Neural cell (in vitro differentiated cells): ENCODE measurements around the gene FAM185A. TPM values are rescaled to one million over a fixed set of nuclear protein-coding genes. Genes with fewer than 3 reads are reported as not detected.

Experiments
- H2AFZ ChIP-seq: fragments of 200-600, 300-800 bp; sonication (generic), shearing (Covaris generic); 2 replicates; pipeline ENCODE4 v1.6.0; 2014; ENCODE audit warnings: low read depth, mild to moderate bottlenecking, antibody characterized with exemption, low read length, moderate library complexity
- H3F3A ChIP-seq: fragments of 200-600 bp; shearing (Covaris generic); 2 replicates; pipeline ENCODE4 v1.6.1; 2016; ENCODE audit warnings: mild to moderate bottlenecking, moderate library complexity, mixed read lengths, antibody characterized with exemption, low read length; ENCODE audit not compliant: insufficient read depth, poor library complexity, severe bottlenecking
- H3K27ac ChIP-seq: fragments of 200-600, 300-800 bp; sonication (generic), shearing (Covaris generic); 2 replicates; pipeline ENCODE4 v1.5.1; 2014; ENCODE audit warnings: mild to moderate bottlenecking, low read length, moderate library complexity
- H3K27me3 ChIP-seq: fragments of 300-800, 200-600 bp; sonication (generic), shearing (Covaris generic); 2 replicates; pipeline ENCODE4 v1.6.0; 2014; ENCODE audit warnings: mild to moderate bottlenecking, low read depth, low read length, moderate library complexity; ENCODE audit not compliant: insufficient read depth
- H3K36me3 ChIP-seq: fragments of 300-800, 200-600 bp; sonication (generic), shearing (Covaris generic); 2 replicates; pipeline ENCODE4 v1.5.1; 2014; ENCODE audit warnings: mild to moderate bottlenecking, antibody characterized with exemption, low read length, moderate library complexity; ENCODE audit not compliant: insufficient read depth
- H3K4me2 ChIP-seq: fragments of 300-800, 200-600 bp; sonication (generic), shearing (Covaris generic); 2 replicates; pipeline ENCODE4 v1.6.0; 2014; ENCODE audit warnings: mild to moderate bottlenecking, low read length
- H3K4me3 ChIP-seq: fragments of 300-800, 200-600 bp; sonication (generic), shearing (Covaris generic); 2 replicates; pipeline ENCODE4 v1.5.1; 2014; ENCODE audit warnings: mild to moderate bottlenecking, low read length, moderate library complexity
- H3K79me2 ChIP-seq: fragments of 200-600 bp; shearing (Covaris generic); replicated peaks from 2 replicates; pipeline ENCODE4 v1.6.0; 2014; ENCODE audit warnings: mild to moderate bottlenecking, low read length, moderate library complexity; ENCODE audit not compliant: insufficient read depth
- H3K9ac ChIP-seq: fragments of 300-800, 200-600 bp; sonication (generic), shearing (Covaris generic); 2 replicates; pipeline ENCODE4 v1.6.1; 2016; ENCODE audit warnings: mild to moderate bottlenecking, low read length, mixed read lengths
- H3K9me2 ChIP-seq: fragments of 200-600 bp; shearing (Covaris generic); 2 replicates; pipeline ENCODE4 v1.6.1; 2016; ENCODE audit warnings: mild to moderate bottlenecking, low read length, mixed read lengths; ENCODE audit not compliant: insufficient read depth
- H3K9me3 ChIP-seq: fragments of 200-600, 300-800 bp; sonication (generic), shearing (Covaris generic); 2 replicates; pipeline ENCODE4 v1.6.1; 2016; ENCODE audit warnings: mild to moderate bottlenecking, mixed run types, low read length, moderate library complexity, mixed read lengths
- H4K20me1 ChIP-seq: fragments of 200-600 bp; shearing (Covaris generic); 2 replicates; pipeline ENCODE4 v1.6.1; 2016; ENCODE audit warnings: mild to moderate bottlenecking, mixed run types; ENCODE audit not compliant: insufficient read depth
- EP300 ChIP-seq: fragments of 450-650 bp; conservative IDR thresholded peaks from 2 replicates; pipeline ENCODE4 v1.6.1; 2014; ENCODE audit warnings: antibody characterized with exemption, mild to moderate bottlenecking, moderate library complexity; ENCODE audit not compliant: poor library complexity, severe bottlenecking
- EZH2 ChIP-seq: fragments of 200-600, 300-800 bp; shearing (Covaris generic), sonication (generic); IDR thresholded peaks from 2 replicates; pipeline ENCODE4 v1.6.1; 2014; ENCODE audit warnings: antibody characterized with exemption, low read length, borderline replicate concordance, mild to moderate bottlenecking; ENCODE audit not compliant: insufficient read depth, poor library complexity, severe bottlenecking
- MXI1 ChIP-seq: fragments of 450-650 bp; conservative IDR thresholded peaks from 2 replicates; pipeline ENCODE4 v1.6.1; 2014; ENCODE audit warnings: antibody characterized with exemption, mild to moderate bottlenecking; ENCODE audit not compliant: poor library complexity, severe bottlenecking
- POLR2AphosphoS5 ChIP-seq: IDR thresholded peaks from 2 replicates; pipeline ENCODE4 v1.6.1; 2012
- RAD21 ChIP-seq: fragments of 450-650 bp; conservative IDR thresholded peaks from 2 replicates; pipeline ENCODE4 v1.6.1; 2014; ENCODE audit warnings: antibody characterized with exemption, mild to moderate bottlenecking, moderate library complexity
- SMC3 ChIP-seq: fragments of 450-650 bp; conservative IDR thresholded peaks from 2 replicates; pipeline ENCODE4 v1.6.1; 2014; ENCODE audit warnings: antibody characterized with exemption, mild to moderate bottlenecking, moderate library complexity; ENCODE audit not compliant: poor library complexity
- TAF1 ChIP-seq: IDR thresholded peaks from 2 replicates; pipeline ENCODE4 v1.6.1; 2012; ENCODE audit warnings: low read depth
- polyA plus RNA-seq: library from polyadenylated mRNA; depleted of rRNA; stranded (reverse); fragments of >200 nt; gene quantifications from 2 replicates; pipeline ENCODE4 v1.2.3, GENCODE V29; 2014
- TF ChIP-seq, protein P1 (sequence below): IDR thresholded peaks from 2 replicates; pipeline ENCODE4 v1.6.1; 2012; ENCODE audit warnings: borderline replicate concordance
- TF ChIP-seq, protein P2 (sequence below): fragments of 450-650 bp; IDR thresholded peaks from 2 replicates; pipeline ENCODE4 v1.5.1; 2014; ENCODE audit warnings: antibody characterized with exemption, mild to moderate bottlenecking, moderate library complexity; ENCODE audit not compliant: poor library complexity, severe bottlenecking

The FAM185A gene
- polyA plus RNA-seq, 1 donor from 2014 or later: 26.3 TPM

DNA sequence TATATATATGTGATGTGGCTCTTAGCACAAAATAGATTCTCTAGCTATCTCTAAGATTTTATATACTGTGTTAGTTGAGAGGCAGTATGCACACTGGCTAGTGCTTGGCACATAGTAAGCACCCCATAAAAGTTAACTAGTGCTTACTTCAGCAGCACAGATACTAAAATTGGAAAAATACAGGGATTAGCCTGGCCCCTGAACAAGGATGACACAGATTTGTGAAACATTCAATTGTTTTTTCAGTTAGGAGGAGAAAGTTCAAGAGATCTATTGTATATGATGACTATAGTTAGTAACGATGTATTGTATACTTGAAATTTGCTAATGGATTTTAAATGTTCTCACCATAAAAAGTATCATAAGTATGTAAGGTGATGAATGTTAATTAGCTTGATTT, 85.7 kb downstream of the FAM185A start:
- H4K20me1 ChIP-seq: no peaks in the 10 kb centered on the region
- H3K9ac ChIP-seq: no peak overlapping the region
- no peak for TF ChIP-seq EZH2
- no peak for TF ChIP-seq MXI1
- TF ChIP-seq, protein P1, sequence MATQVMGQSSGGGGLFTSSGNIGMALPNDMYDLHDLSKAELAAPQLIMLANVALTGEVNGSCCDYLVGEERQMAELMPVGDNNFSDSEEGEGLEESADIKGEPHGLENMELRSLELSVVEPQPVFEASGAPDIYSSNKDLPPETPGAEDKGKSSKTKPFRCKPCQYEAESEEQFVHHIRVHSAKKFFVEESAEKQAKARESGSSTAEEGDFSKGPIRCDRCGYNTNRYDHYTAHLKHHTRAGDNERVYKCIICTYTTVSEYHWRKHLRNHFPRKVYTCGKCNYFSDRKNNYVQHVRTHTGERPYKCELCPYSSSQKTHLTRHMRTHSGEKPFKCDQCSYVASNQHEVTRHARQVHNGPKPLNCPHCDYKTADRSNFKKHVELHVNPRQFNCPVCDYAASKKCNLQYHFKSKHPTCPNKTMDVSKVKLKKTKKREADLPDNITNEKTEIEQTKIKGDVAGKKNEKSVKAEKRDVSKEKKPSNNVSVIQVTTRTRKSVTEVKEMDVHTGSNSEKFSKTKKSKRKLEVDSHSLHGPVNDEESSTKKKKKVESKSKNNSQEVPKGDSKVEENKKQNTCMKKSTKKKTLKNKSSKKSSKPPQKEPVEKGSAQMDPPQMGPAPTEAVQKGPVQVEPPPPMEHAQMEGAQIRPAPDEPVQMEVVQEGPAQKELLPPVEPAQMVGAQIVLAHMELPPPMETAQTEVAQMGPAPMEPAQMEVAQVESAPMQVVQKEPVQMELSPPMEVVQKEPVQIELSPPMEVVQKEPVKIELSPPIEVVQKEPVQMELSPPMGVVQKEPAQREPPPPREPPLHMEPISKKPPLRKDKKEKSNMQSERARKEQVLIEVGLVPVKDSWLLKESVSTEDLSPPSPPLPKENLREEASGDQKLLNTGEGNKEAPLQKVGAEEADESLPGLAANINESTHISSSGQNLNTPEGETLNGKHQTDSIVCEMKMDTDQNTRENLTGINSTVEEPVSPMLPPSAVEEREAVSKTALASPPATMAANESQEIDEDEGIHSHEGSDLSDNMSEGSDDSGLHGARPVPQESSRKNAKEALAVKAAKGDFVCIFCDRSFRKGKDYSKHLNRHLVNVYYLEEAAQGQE: no peak
- no peak for TF ChIP-seq EP300
- no peak for TF ChIP-seq SMC3
- no peak for TF ChIP-seq POLR2AphosphoS5
- TF ChIP-seq, protein P2, sequence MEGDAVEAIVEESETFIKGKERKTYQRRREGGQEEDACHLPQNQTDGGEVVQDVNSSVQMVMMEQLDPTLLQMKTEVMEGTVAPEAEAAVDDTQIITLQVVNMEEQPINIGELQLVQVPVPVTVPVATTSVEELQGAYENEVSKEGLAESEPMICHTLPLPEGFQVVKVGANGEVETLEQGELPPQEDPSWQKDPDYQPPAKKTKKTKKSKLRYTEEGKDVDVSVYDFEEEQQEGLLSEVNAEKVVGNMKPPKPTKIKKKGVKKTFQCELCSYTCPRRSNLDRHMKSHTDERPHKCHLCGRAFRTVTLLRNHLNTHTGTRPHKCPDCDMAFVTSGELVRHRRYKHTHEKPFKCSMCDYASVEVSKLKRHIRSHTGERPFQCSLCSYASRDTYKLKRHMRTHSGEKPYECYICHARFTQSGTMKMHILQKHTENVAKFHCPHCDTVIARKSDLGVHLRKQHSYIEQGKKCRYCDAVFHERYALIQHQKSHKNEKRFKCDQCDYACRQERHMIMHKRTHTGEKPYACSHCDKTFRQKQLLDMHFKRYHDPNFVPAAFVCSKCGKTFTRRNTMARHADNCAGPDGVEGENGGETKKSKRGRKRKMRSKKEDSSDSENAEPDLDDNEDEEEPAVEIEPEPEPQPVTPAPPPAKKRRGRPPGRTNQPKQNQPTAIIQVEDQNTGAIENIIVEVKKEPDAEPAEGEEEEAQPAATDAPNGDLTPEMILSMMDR: no peak
- TF ChIP-seq TAF1: no peak
- TF ChIP-seq RAD21: no peak
- no peaks in the 10 kb centered on the region for H3K9me2 ChIP-seq
- H2AFZ ChIP-seq: no peak overlapping the region
- no peaks in the 10 kb centered on the region for H3K27me3 ChIP-seq
- H3K4me2 ChIP-seq: no peak overlapping the region
- no peak overlapping the region for H3K27ac ChIP-seq
- no peaks in the 10 kb centered on the region for H3K36me3 ChIP-seq
- no peaks in the 10 kb centered on the region for H3F3A ChIP-seq
- H3K4me3 ChIP-seq: no peak overlapping the region
- H3K9me3 ChIP-seq: no peaks in the 10 kb centered on the region
- no peaks in the 10 kb centered on the region for H3K79me2 ChIP-seq

DNA sequence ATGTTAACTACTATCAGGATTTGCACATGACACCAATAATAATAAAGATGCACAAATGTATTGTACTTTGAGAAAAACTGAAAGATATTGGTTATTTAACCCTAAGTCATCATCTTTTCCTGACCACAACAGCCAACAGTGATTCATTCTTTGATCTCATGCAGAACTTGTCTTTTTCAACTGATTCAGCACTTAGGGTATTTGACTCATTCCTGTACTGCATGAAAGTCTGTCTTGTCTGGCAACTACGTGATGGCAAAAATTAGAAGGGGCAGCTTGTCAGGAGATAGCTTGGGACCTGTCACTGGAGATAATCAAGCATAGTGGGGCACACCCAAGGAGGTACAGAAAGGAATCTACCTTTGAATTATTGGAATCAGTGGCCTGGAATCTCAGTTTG, 86.2 kb downstream of the FAM185A start:
- Histone ChIP-seq H3K27me3 (no peaks in the 10 kb centered on the region), H3K9ac (no peak overlapping the region), H3K4me2 (no peak overlapping the region)

More for the DNA sequence above, 86.2 kb downstream of the FAM185A start:
- Histone ChIP-seq H3K27ac (no peak overlapping the region), H3K9me3 (no peaks in the 10 kb centered on the region), H3K36me3 (no peaks in the 10 kb centered on the region), H2AFZ (no peak overlapping the region), H3K9me2 (no peaks in the 10 kb centered on the region), H3K79me2 (no peaks in the 10 kb centered on the region), H3F3A (no peaks in the 10 kb centered on the region), H4K20me1 (no peaks in the 10 kb centered on the region), H3K4me3 (no peak overlapping the region)
- TF ChIP-seq EZH2: no peak
- TF ChIP-seq TAF1: no peak
- TF ChIP-seq, protein P2: no peak
- no peak for TF ChIP-seq SMC3
- TF ChIP-seq POLR2AphosphoS5: no peak
- TF ChIP-seq RAD21: no peak
- no peak for TF ChIP-seq EP300
- no peak for TF ChIP-seq MXI1
- TF ChIP-seq, protein P1: no peak
